HG02588 (cell line): Measurements from ENCODE around the gene PRKCE.

ENCODE experiments used
- ATAC-seq: cut with Tn5 transposase; IDR thresholded peaks from one replicate; pipeline ENCODE4 v1.9.1; 2021; ENCODE audit warnings: mild to moderate bottlenecking, moderate library complexity; ENCODE audit not compliant: unreplicated experiment

The PRKCE gene

DNA sequence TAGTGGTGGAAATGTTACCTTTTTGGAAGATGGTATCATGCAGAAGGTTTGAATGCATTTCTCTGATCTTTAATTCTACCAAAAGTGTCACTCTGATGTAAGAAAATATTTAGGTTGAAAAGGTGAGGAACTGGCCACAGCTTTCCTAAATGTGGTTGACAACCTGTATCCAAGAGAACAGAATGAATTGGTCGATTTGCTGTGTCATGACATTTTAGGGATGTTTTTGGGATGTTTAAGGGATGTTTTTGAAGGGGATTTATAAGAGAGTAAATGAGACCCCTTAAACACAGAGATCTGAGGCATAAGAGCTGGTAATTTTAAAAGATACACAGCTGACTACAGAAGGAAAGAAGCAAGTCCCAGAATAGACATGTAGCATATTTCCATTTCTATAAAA, 375.0 kb downstream of the PRKCE start:
- ATAC-seq, result no peak

- ATAC-seq, result no peak
Observed at GRCh38 chr2:46029332-46029811, 377.9 kb downstream of the PRKCE start.

- no peak for ATAC-seq
Observed at GRCh38 chr2:46030330-46030729, 378.9 kb downstream of the PRKCE start.

- no peak for ATAC-seq
Observed at GRCh38 chr2:46032161-46032813, 380.8 kb downstream of the PRKCE start.

- no peak for ATAC-seq
Observed at GRCh38 chr2:46032996-46033395, 381.5 kb downstream of the PRKCE start.

GRCh38 chr2:46034535-46034934, 383.1 kb downstream of the PRKCE start:
- no peak for ATAC-seq

DNA sequence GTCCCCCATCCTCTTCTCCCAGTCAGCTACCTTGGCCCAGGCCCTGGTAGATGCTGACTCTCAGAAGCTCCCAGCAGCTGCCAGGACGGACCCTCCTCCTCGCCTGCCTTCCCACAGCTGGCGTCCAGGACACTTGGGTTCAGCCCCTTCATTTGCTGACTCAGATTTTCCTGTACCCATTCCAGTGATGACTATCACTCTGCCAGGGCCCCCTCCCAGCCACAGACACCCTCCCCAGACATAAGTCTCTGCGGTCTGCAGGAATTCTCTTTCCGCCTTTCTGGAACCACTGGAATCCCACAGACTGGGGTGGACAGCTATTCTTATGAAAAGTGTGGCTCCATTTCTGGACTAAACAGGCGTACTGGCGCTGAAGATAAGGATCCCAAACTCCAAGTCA, 385.5 kb downstream of the PRKCE start:
- ATAC-seq, result no peak

DNA sequence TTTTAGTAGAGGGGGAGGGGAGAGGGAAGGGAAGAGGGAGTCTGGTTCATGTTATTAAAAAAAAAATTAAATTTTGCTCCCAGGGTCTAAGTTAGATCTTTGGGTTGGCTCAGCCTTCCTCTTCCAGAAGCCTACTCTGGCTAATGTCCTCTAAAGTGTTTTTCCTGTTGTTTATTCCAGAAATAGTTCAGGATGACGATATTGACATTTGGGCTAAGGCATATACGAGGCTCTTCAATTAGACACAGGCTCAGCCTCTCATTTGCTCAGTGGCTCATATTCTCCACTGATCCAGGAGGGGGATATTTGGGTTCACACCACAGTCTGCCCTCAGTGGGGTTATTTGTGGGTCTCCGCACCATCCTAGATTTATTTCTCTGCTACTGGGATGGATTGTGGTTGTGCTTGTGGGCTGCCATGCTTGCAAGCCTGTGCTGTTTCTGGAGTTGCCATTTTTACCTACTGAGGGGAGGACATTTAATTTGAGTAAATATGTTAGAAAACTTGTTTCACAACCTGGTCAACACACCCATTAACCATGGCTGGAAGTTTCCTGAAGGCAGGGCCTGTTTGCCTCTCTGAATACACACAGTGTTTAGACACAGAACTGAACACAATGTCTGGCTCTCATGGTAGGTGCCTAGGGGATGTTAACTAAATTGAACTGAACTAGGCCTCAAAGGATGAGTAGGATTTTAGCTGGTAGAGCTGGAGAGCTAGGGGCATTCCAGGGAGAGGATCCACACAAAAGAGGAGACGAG, 388.2 kb downstream of the PRKCE start:
- no peak for ATAC-seq

- no peak for ATAC-seq
Observed at GRCh38 chr2:46040563-46041155, 389.2 kb downstream of the PRKCE start.

- ATAC-seq, result no peak
Observed at GRCh38 chr2:46041434-46041833, 390.0 kb downstream of the PRKCE start.

DNA sequence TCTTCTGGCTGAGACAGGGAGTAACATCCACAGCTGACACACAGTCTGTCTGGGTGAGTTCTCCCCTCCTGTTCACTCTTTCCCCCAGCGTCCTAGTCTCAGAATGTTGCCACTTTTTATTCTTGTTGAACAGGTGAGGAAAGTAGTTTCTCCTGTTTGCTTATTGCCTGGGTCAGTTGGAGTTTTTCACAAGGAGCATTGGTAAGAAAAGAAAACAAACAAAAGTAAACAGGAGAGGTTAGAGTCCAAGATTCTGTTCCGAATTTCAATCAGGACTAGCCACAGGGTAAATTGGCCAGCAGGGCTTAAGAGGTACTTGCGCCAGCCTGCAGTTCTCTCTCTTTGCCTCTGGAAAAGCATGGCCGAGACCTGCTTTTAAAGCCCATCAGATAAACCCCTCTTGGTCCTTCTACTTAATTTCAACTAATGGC, 390.7 kb downstream of the PRKCE start:
- no peak for ATAC-seq

GRCh38 chr2:46042711-46043110, 391.2 kb downstream of the PRKCE start:
- ATAC-seq, result no peak

- ATAC-seq, result no peak
Observed at GRCh38 chr2:46045888-46046287, 394.4 kb downstream of the PRKCE start.

DNA sequence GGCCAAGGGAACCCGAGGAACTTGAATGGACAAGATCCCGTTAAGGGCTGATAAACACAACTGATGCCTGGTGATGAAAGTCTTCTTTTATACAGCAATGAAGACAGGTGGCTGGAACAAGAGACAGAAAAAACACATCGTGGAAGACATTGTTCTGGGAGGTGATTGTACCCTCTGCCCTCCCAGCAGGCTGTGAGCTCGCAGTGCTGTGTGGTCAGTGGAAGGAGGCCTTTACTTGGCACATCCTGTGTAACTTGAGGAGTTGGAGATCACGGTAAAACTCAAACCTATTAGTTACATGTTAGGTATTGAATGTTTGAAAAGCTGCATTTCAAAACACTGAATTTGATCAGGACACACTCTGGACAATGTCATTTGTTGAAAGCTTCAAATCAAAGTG, 395.8 kb downstream of the PRKCE start:
- no peak for ATAC-seq

DNA sequence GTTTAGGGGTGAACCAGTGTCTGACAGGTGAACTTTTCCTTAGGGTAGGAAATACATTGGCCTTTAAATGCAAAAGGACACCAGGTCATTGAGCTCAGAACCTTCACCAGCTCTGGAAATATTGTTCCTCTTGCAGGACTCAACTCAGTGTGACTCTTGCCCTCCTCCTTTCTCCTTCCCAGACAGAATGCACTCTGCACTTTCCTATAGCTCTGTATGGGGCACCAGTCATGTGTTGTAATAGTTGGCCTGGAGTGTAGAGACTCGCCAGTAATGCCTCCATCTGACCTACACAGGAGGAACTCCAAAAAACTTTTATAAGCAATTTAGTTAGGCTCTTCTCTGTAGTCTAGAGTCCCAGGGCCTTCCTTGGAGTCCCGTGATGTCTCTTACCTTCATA, 397.2 kb downstream of the PRKCE start:
- no peak for ATAC-seq

DNA sequence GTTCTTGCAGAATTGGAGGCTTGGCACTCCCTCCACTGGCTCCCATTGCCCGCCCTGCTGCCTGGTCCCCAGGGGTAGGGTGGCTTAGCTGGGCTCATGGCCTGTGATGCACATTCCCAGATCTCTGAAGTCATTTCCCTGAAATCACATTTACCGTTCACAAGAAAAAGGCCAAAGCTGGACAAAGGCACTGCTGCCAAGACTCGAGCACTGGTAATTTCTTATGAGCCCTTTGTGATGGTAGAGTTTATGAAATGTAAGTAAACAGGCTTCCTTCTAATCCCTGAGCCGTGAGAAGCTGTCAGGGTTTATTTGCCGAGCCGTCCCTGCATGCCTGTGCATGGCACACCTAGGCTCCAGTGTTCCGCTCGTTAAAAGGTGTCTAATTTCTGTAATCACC, 398.6 kb downstream of the PRKCE start:
- no peak for ATAC-seq

GRCh38 chr2:46050489-46050888, 399.0 kb downstream of the PRKCE start:
- ATAC-seq, result no peak

- no peak for ATAC-seq
Observed at GRCh38 chr2:46051085-46051484, 399.6 kb downstream of the PRKCE start.

DNA sequence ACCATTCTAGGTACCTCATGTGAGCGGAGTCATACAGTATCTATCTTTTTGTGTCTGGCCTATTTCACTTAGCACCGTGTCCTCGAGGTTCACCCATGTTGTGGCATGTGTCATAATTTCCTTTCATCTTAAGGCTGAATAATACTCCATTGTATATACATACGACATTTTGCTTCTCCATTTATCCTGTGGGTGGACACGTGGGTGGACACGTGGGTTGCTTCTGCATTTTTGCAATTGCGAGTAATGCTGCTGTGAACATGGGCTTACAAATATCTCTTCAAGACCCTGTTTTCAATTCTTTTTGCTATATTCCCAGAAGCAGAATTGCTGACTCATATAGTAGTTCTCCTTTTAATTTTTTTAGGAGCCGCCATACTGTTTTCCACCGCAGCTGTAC, 402.1 kb downstream of the PRKCE start:
- ATAC-seq, result no peak

GRCh38 chr2:46056541-46056940, 405.1 kb downstream of the PRKCE start:
- no peak for ATAC-seq

DNA sequence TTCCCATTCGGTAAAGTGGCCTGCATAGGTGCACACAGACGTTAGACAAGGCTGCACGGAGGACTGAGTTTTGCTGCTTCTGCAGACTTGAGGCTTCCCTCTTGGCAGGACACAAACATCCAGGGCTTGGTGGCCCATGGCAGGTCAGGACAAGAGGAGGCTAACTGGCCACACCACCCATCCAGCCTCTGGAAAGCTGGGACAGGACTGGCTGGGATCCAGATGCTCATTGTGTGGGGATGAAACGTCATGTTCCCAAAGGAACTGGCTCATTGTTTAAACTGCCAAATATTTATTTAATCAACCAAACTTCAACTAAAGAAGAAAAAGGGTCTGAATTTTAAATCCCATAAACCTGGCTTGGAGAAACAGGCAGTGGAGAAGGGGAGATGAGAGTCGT, 406.7 kb downstream of the PRKCE start:
- no peak for ATAC-seq
